ENCODE results near the gene OLFML2A.

GRCh38 chr9:124812441-124812876, 35.5 kb downstream of the OLFML2A start:
- TF ChIP-seq POLR2AphosphoS5 (IDR thresholded peaks at IDR 0.05; ENCODE audit: low read depth) (no peak), CTCF (IDR thresholded peaks at IDR 0.05; ENCODE audit: insufficient read depth, low read length) (no peak)

Measured in HL-60 (cell line).